Activated CD4-positive, alpha-beta T cell treated with anti-CD3 and anti-CD28 coated beads, Interleukin-2, amount 50 U/mL, for 16 hours (primary cell): Measurements from ENCODE around the gene CAPN1.

ENCODE experiments used
- DNase-seq: peaks from one replicate; pipeline ENCODE4 v3.0.0-alpha.2; 2020

CAPN1 gene

GRCh38 chr11:65204646-65205601 lies 23.2 kb downstream of the CAPN1 start:
- peak; percentile 38 for DNase-seq

GRCh38 chr11:65205602-65205967 lies 23.9 kb downstream of the CAPN1 start:
- DNase-seq: no peak

- no peak for DNase-seq
Observed at GRCh38 chr11:65206441-65206841, 24.7 kb downstream of the CAPN1 start.

- no peak for DNase-seq
Observed at GRCh38 chr11:65206901-65207300, 25.2 kb downstream of the CAPN1 start.

- no peak for DNase-seq
Observed at GRCh38 chr11:65207918-65208784, 26.4 kb downstream of the CAPN1 start.

- no peak for DNase-seq
Observed at GRCh38 chr11:65208785-65209710, 27.3 kb downstream of the CAPN1 start.

- DNase-seq: no peak
Observed at GRCh38 chr11:65209711-65210360, 28.1 kb downstream of the CAPN1 start.

- DNase-seq: no peak
Observed at GRCh38 chr11:65210361-65210731, 28.6 kb downstream of the CAPN1 start.

- no peak for DNase-seq
Observed at GRCh38 chr11:65210748-65211147, 29.0 kb downstream of the CAPN1 start.

- no peak for DNase-seq
Observed at GRCh38 chr11:65211293-65212105, 29.8 kb downstream of the CAPN1 start.

GRCh38 chr11:65212226-65212801 lies 30.6 kb downstream of the CAPN1 start:
- DNase-seq: no peak

GRCh38 chr11:65213322-65214211 lies 31.8 kb downstream of the CAPN1 start:
- peak; percentile 18 for DNase-seq

GRCh38 chr11:65214212-65214845 lies 32.6 kb downstream of the CAPN1 start:
- no peak for DNase-seq

- DNase-seq: no peak
Observed at GRCh38 chr11:65215441-65216076, 33.8 kb downstream of the CAPN1 start.

- DNase-seq: no peak
Observed at GRCh38 chr11:65216830-65217229, 35.1 kb downstream of the CAPN1 start.

- no peak for DNase-seq
Observed at GRCh38 chr11:65217441-65218423, 36.0 kb downstream of the CAPN1 start.

- DNase-seq: no peak
Observed at GRCh38 chr11:65218446-65218845, 36.7 kb downstream of the CAPN1 start.

GRCh38 chr11:65219930-65220213 lies 38.1 kb downstream of the CAPN1 start:
- no peak for DNase-seq
